ENCODE measurements around the gene ATP11A.

The ATP11A gene

DNA sequence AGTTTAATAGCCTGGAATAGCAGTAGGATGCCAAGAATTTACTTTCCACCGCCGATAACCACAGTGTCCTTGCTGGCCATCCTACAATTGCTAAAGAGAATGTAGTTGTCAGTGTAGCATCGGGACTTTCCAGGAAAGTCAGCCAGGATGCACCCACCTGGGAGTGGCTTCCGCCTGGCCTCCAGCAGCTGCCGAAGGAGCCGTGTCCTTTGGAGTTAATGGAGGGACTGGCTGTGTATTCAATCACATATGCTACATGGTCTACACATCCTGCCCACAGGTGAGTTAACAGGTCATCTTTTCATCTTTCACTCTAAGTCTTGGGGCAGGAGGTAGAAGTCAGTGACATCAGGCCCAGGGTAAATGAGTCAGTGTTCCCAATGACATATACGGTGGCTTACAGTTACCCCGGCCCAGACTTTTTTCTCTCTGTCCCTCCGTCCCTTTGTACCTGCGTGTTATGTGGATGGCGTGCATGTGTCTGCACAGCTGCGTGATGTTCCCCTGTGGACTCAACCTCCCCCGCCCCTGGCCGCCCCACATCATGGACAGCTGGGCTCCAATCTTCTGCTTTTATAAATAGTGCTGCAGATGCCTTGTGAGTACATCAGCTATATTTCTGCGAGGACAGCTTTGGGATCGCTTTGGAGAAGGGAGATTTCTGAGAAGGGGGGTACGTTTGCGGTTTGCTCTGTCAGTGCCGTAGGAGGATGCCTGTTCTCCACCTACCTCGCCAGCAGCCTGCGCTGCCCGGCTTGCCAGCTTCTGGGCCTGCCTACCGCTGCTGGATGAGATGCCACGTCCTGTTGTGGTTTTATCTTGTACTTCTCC is 63.1 kb downstream of the ATP11A start:
- no peak for TF ChIP-seq EZH2 (IDR thresholded peaks at IDR 0.05)
- TF ChIP-seq FOXP2 (optimal IDR thresholded peaks at IDR 0.05; ENCODE audit: control extremely low read depth, extremely low read length, insufficient read depth) = no peak
- TF ChIP-seq POLR2AphosphoS5 (IDR thresholded peaks at IDR 0.05; ENCODE audit: borderline replicate concordance, low read depth, low read length) = no peak
- peak overlapping the region; percentile 92 for H3K27ac ChIP-seq
- H3K9ac ChIP-seq (ENCODE audit: insufficient read length) = no peak overlapping the region
- H3K9me3 ChIP-seq (ENCODE audit: low read depth, low read length) = no peaks in the 10 kb centered on the region
- H3K36me3 ChIP-seq (ENCODE audit: insufficient read depth, low read length) = no peaks in the 10 kb centered on the region
- DNase-seq (ENCODE audit: low read depth, low spot score) = no peak
- no peak overlapping the region for H3K4me3 ChIP-seq

DNA sequence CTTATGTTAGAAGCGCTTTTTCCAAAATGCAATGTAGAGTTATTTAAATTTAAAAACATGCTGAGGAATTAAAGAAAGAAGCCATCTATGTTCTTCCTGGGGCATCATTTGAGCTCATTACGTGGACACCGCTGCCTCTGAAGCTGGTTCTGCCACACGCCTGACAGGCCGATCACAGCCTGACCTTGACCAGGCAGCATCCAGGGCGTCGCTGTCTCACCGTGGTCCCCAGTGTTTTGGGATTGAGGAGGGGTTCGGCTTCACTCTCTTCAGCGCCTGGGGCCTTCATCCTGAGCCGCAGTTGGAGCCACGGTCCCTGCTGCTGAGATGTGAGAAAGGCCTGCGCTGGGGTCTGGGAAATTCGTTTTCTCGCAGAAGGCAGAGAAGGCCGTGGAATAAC is 64.0 kb downstream of the ATP11A start:
- Histone ChIP-seq H3K4me3 (no peak overlapping the region), H3K9ac (ENCODE audit: insufficient read length) (no peak overlapping the region), H3K36me3 (ENCODE audit: insufficient read depth, low read length) (no peaks in the 10 kb centered on the region), H3K27ac (peak overlapping the region; percentile 92), H3K9me3 (ENCODE audit: low read depth, low read length) (no peaks in the 10 kb centered on the region)
- no peak for DNase-seq (ENCODE audit: low read depth, low spot score)
- TF ChIP-seq POLR2AphosphoS5 (IDR thresholded peaks at IDR 0.05; ENCODE audit: borderline replicate concordance, low read depth, low read length) (no peak), FOXP2 (optimal IDR thresholded peaks at IDR 0.05; ENCODE audit: control extremely low read depth, extremely low read length, insufficient read depth) (no peak), EZH2 (IDR thresholded peaks at IDR 0.05) (no peak)

DNA sequence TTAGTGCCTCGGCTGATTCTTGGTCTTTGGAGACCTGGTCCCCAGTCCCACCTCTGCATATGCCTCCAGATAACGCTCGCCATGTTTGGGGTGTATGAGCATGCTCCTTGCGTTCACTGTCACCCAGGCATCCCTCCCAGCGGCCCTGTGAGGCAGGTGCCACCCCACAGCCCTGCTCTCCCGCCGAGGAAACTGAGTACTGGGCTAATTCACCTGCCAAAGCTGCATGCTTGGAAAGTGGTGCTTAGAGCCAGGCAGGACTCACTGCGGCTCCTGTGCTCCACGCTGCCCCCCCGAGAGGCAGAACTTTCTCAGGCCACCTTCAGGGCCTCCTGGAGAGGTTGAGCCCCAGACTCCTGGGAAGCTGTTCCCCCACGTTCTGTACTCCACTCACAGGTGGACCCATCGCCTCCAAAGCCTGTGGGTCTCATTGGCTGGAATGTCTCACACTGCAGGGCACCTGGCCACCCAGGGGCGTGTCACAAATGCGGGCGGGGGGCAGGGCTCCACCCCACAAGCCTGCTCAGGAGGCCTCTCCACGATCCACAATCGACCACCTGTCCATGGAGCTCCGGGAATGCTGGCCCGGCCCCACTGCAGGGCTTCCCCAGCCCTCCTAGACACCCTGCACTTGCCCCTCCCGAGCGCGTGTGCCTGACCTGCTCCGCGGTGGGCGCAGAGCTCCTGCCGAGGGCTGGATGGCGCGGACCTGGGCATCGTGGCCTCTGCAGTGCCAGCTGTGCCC is 64.6 kb downstream of the ATP11A start:
- Histone ChIP-seq H3K4me3 (no peak overlapping the region), H3K9me3 (ENCODE audit: low read depth, low read length) (no peaks in the 10 kb centered on the region), H3K27ac (peak overlapping the region; percentile 92), H3K36me3 (ENCODE audit: insufficient read depth, low read length) (no peaks in the 10 kb centered on the region), H3K9ac (ENCODE audit: insufficient read length) (no peak overlapping the region)
- TF ChIP-seq FOXP2 (optimal IDR thresholded peaks at IDR 0.05; ENCODE audit: control extremely low read depth, extremely low read length, insufficient read depth) = no peak
- no peak for TF ChIP-seq POLR2AphosphoS5 (IDR thresholded peaks at IDR 0.05; ENCODE audit: borderline replicate concordance, low read depth, low read length)
- no peak for TF ChIP-seq EZH2 (IDR thresholded peaks at IDR 0.05)
- DNase-seq (ENCODE audit: low read depth, low spot score) = no peak

DNA sequence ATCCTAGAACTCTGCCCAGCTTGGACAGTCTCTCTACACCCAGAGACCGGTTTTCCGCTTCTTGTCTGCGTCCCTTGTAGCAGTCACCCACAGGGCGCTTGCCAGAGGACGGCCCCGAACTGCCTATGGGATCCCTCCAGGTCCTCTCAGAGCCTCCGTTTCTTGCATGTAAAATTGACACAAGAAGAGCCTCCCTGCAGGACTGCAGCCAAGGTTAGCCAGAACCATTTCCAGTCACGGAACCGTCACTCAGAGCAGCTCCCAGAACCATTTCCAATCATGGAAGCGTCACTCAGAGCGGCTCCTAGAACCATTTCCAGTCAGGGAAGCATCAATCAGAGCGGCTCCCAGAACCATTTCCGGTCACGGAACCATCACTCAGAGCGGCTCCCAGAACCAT is 65.5 kb downstream of the ATP11A start:
- H3K27ac ChIP-seq = peak overlapping the region; percentile 92
- no peak for DNase-seq (ENCODE audit: low read depth, low spot score)
- peak overlapping the region; percentile 40 for H3K4me3 ChIP-seq
- no peak overlapping the region for H3K9ac ChIP-seq (ENCODE audit: insufficient read length)
- no peak for TF ChIP-seq FOXP2 (optimal IDR thresholded peaks at IDR 0.05; ENCODE audit: control extremely low read depth, extremely low read length, insufficient read depth)
- TF ChIP-seq POLR2AphosphoS5 (IDR thresholded peaks at IDR 0.05; ENCODE audit: borderline replicate concordance, low read depth, low read length) = no peak
- TF ChIP-seq EZH2 (IDR thresholded peaks at IDR 0.05) = no peak
- no peaks in the 10 kb centered on the region for H3K36me3 ChIP-seq (ENCODE audit: insufficient read depth, low read length)
- no peaks in the 10 kb centered on the region for H3K9me3 ChIP-seq (ENCODE audit: low read depth, low read length)

DNA sequence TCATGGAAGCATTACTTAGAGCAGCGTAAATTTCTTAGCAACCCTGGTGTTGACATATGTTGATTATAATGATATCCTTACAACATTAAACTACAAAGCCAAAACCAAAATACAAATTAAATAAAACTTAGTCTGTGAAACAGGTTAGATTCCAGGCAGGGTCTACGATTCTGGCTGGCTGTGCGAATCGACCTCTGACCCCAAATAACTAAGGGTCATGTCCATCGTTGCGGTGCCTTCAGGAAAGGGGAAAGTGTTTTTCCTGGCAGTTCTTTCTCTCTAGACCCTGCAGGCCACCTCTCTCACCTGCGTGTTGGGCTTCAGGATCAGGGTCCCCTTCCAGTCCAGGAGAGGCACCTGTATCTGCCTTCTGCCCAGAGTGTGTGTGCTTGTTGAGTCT is 66.2 kb downstream of the ATP11A start:
- Histone ChIP-seq H3K27ac (peak overlapping the region; percentile 97), H3K4me3 (peak overlapping the region; percentile 64), H3K9ac (ENCODE audit: insufficient read length) (peak overlapping the region; percentile 35), H3K36me3 (ENCODE audit: insufficient read depth, low read length) (no peaks in the 10 kb centered on the region), H3K9me3 (ENCODE audit: low read depth, low read length) (no peaks in the 10 kb centered on the region)
- TF ChIP-seq FOXP2 (optimal IDR thresholded peaks at IDR 0.05; ENCODE audit: control extremely low read depth, extremely low read length, insufficient read depth) = no peak
- TF ChIP-seq POLR2AphosphoS5 (IDR thresholded peaks at IDR 0.05; ENCODE audit: borderline replicate concordance, low read depth, low read length) = no peak
- no peak for TF ChIP-seq EZH2 (IDR thresholded peaks at IDR 0.05)
- DNase-seq (ENCODE audit: low read depth, low spot score) = no peak

DNA sequence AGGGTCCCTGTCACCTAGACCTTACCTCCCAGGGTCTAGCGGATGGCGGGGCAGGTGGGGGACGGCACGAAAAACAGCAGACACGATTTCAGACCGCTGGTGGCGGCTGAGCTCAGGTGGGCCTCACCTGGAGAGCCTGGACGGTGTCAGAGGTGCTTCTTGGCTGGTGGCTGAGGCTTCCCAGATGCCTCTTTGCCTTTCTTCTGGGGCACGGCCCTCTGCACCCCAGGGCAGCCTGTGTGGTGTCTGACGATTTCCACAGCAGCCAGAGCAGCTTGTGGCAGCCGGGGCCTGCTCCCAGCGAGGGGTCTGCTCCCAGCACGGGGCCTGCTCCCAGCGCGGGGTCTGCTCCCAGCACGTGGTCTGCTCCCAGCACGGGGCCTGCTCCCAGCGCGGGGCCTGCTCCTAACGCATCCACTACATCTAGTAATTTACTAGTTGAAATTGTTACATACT is 66.7 kb downstream of the ATP11A start:
- Histone ChIP-seq H3K36me3 (ENCODE audit: insufficient read depth, low read length) (no peaks in the 10 kb centered on the region), H3K4me3 (peak overlapping the region; percentile 64), H3K9ac (ENCODE audit: insufficient read length) (peak overlapping the region; percentile 35), H3K27ac (peak overlapping the region; percentile 97), H3K9me3 (ENCODE audit: low read depth, low read length) (no peaks in the 10 kb centered on the region)
- TF ChIP-seq EZH2 (IDR thresholded peaks at IDR 0.05) (no peak), FOXP2 (optimal IDR thresholded peaks at IDR 0.05; ENCODE audit: control extremely low read depth, extremely low read length, insufficient read depth) (no peak), POLR2AphosphoS5 (IDR thresholded peaks at IDR 0.05; ENCODE audit: borderline replicate concordance, low read depth, low read length) (no peak)
- no peak for DNase-seq (ENCODE audit: low read depth, low spot score)

DNA sequence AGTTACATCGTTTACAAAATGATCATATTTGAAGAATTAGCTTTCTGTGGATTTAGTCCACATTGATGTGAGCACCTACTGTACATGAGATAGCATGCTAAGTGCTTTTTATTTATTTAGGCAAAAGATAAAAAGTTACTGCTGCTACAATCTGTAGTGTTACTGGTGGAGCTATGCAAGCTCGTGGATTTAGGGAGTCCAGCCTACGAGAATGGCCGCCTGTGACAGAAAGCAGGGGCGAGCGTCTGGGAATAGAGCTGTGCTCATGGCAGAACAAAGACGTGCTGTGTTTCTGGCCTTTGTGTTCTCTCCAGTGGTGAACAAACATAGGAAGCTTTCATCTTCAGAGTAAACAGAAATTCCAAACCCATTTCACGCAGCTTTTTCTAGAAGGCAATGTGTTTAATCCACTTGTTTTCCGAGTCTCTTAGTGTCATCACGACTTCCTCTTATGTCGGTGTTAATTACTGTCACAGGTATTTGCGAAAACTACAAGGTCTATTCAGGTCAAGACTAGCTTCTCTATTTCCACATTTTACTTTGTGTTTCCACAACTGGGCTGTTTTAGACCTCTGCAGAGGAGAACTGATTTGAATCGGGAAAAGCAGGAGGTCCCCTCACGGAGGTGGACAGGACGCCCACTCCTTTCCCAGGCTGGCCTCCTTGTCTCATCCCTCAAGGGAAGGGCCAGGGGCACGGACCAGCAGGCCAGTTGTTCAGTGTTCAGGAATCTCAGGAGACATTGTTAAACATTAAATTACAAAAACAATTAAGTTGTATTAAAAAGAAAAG is 67.3 kb downstream of the ATP11A start:
- Histone ChIP-seq H3K9ac (ENCODE audit: insufficient read length) (peak overlapping the region; percentile 35), H3K27ac (peak overlapping the region; percentile 97), H3K9me3 (ENCODE audit: low read depth, low read length) (no peaks in the 10 kb centered on the region), H3K36me3 (ENCODE audit: insufficient read depth, low read length) (no peaks in the 10 kb centered on the region), H3K4me3 (peak overlapping the region; percentile 64; the same call in 1 of the 2 replicates)
- TF ChIP-seq EZH2 (IDR thresholded peaks at IDR 0.05) (no peak), FOXP2 (optimal IDR thresholded peaks at IDR 0.05; ENCODE audit: control extremely low read depth, extremely low read length, insufficient read depth) (no peak), POLR2AphosphoS5 (IDR thresholded peaks at IDR 0.05; ENCODE audit: borderline replicate concordance, low read depth, low read length) (no peak)
- no peak for DNase-seq (ENCODE audit: low read depth, low spot score)

DNA sequence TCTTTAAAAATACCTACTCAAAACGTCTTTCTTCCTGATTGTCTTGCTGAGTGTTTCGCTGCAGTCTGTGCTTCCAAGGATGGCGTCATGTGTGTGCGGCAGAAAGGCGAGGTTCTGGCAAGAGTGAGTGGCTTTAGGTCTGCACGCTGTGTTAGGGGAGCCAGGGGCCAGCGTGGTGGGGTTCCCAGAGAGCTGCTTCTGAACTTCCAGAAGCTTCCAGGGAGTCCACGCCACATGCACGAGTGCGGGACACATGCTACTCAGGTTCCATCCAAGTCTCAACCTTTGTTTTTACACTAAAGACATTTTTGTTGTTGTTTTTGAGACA is 67.9 kb downstream of the ATP11A start:
- peak overlapping the region; percentile 97 for H3K27ac ChIP-seq
- DNase-seq (ENCODE audit: low read depth, low spot score) = no peak
- H3K4me3 ChIP-seq = no peak overlapping the region
- H3K9me3 ChIP-seq (ENCODE audit: low read depth, low read length) = no peaks in the 10 kb centered on the region
- H3K9ac ChIP-seq (ENCODE audit: insufficient read length) = no peak overlapping the region
- TF ChIP-seq FOXP2 (optimal IDR thresholded peaks at IDR 0.05; ENCODE audit: control extremely low read depth, extremely low read length, insufficient read depth) (no peak), EZH2 (IDR thresholded peaks at IDR 0.05) (no peak), POLR2AphosphoS5 (IDR thresholded peaks at IDR 0.05; ENCODE audit: borderline replicate concordance, low read depth, low read length) (no peak)
- no peaks in the 10 kb centered on the region for H3K36me3 ChIP-seq (ENCODE audit: insufficient read depth, low read length)
